Parathyroid adenoma (tissue), 2 donors: ENCODE results near the gene DLG2.

ENCODE experiments used
- H2AFZ ChIP-seq: fragments of 300-600 bp; sonication (generic); one replicate; pipeline ENCODE4 v1.7.0; 2017; ENCODE audit warnings: antibody characterized with exemption, mild to moderate bottlenecking
- H3K27ac ChIP-seq: fragments of 300-600 bp; sonication (generic); one replicate; pipeline ENCODE4 v1.7.0; 2017
- H3K27me3 ChIP-seq: fragments of 300-600 bp; sonication (generic); one replicate; pipeline ENCODE4 v1.7.0; 2017; ENCODE audit warnings: low read length; ENCODE audit not compliant: control insufficient read depth, insufficient read depth
- H3K36me3 ChIP-seq: fragments of 300-600 bp; sonication (generic); one replicate; pipeline ENCODE4 v1.7.0; 2017; ENCODE audit warnings: low read length; ENCODE audit not compliant: control insufficient read depth, insufficient read depth
- H3K4me1 ChIP-seq: fragments of 300-600 bp; sonication (generic); one replicate; pipeline ENCODE4 v1.7.0; 2017; ENCODE audit warnings: control low read depth
- H3K4me2 ChIP-seq: fragments of 300-600 bp; sonication (generic); one replicate; pipeline ENCODE4 v1.7.0; 2017; ENCODE audit warnings: low read length
- H3K4me3 ChIP-seq: fragments of 300-600 bp; sonication (generic); one replicate; pipeline ENCODE4 v1.7.0; 2017; ENCODE audit warnings: low read depth, low read length
- H3K79me2 ChIP-seq: fragments of 300-600 bp; sonication (generic); one replicate; pipeline ENCODE4 v1.7.0; 2017; ENCODE audit warnings: control low read depth
- H3K9ac ChIP-seq: fragments of 300-600 bp; sonication (generic); one replicate; pipeline ENCODE4 v1.7.0; 2017; ENCODE audit warnings: mild to moderate bottlenecking
- H3K9me3 ChIP-seq: fragments of 300-600 bp; sonication (generic); one replicate; pipeline ENCODE4 v1.7.0; 2017; ENCODE audit warnings: low read length; ENCODE audit not compliant: control insufficient read depth
- TF ChIP-seq, protein P1 (sequence below): fragments of 300-600 bp; sonication (generic); IDR thresholded peaks from one replicate; pipeline ENCODE4 v1.7.0; 2017; ENCODE audit warnings: antibody characterized with exemption, mild to moderate bottlenecking
- donor health status: primary hyperparathyroidism.

The DLG2 gene

DNA sequence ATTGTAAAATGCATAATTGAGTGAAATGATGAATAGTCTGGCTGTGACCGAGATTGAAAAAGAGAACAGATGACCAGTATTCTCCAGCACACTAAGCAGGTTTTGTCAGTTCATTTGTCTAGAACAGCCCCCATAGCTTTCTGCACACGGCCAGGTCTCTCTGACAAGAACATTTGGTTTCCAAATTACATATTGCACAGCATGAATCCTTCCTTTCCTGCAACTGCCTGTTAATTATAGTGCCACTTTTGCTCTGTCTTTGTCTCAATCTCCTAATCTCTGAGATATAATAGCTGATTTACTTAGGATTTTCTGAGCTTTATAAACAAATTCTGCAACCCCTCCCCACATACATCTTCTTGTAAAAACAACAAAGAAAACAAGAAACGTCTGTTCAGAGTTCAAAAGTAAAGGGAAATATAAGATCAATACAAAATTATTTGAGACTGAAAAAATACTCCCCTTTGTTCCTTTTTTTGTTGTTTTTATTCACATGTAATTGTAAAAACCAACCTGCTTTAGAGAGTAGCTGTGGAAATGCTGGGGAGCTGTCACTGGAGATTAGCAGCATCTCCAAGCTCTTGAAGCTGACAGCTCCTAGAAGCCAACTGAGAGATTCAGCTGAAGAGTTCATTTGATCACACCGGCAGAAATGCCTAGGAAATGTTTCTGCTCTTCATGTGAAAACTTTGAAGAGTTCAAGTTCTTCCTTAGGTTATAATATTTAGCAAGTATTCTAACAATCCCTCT is 998.1 kb downstream of the DLG2 start:
- Histone ChIP-seq H3K9me3 (no peaks in the 10 kb centered on the region), H3K4me1 (no peaks in the 10 kb centered on the region), H3K36me3 (no peaks in the 10 kb centered on the region), H3K27me3 (no peaks in the 10 kb centered on the region), H3K4me3 (no peak overlapping the region), H2AFZ (no peak overlapping the region), H3K9ac (no peak overlapping the region), H3K4me2 (no peak overlapping the region), H3K79me2 (no peaks in the 10 kb centered on the region), H3K27ac (no peak overlapping the region)
- TF ChIP-seq, protein P1, sequence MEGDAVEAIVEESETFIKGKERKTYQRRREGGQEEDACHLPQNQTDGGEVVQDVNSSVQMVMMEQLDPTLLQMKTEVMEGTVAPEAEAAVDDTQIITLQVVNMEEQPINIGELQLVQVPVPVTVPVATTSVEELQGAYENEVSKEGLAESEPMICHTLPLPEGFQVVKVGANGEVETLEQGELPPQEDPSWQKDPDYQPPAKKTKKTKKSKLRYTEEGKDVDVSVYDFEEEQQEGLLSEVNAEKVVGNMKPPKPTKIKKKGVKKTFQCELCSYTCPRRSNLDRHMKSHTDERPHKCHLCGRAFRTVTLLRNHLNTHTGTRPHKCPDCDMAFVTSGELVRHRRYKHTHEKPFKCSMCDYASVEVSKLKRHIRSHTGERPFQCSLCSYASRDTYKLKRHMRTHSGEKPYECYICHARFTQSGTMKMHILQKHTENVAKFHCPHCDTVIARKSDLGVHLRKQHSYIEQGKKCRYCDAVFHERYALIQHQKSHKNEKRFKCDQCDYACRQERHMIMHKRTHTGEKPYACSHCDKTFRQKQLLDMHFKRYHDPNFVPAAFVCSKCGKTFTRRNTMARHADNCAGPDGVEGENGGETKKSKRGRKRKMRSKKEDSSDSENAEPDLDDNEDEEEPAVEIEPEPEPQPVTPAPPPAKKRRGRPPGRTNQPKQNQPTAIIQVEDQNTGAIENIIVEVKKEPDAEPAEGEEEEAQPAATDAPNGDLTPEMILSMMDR = no peak

DNA sequence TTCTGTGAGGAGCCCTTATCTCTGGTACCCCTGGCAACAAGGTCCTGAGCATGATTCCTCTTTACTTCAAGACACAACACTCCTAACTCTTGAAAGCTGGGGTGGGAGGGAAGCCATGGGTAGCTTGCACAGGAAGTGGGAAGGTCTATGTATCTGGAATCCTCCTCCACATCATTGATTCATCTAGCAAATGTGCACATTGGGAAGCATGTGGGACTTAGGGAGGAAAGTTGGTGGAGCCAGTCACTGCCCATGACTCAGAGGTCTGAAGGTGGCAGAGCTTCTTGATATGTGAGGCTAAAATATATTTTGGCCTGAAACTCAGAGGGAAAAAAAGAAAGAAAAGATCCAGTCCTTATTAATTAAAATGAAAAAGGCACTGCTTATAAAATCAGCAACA is 1000.9 kb downstream of the DLG2 start:
- Histone ChIP-seq H3K9me3 (no peaks in the 10 kb centered on the region), H3K27ac (no peak overlapping the region), H3K4me1 (no peaks in the 10 kb centered on the region), H2AFZ (no peak overlapping the region), H3K4me2 (no peak overlapping the region), H3K36me3 (no peaks in the 10 kb centered on the region), H3K27me3 (no peaks in the 10 kb centered on the region), H3K4me3 (no peak overlapping the region), H3K79me2 (no peaks in the 10 kb centered on the region), H3K9ac (no peak overlapping the region)
- TF ChIP-seq, protein P1 = no peak

DNA sequence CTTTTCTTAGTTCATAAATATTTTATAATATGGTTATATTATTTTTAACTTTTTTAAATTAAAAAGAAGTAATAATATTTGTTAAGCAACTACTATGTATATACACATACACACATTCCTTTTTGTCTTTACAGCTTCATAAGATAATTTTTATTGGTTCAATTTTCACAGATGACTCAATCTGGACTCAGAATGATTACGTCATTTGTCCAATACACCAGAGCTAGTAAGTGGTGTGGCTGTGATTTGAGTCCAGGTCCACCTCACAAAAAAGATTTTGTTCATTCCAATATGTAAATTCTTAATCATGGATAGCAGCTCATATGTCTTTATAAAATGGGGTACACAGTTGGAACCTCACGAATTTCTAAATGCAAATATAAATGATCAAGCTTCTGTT is 1014.5 kb downstream of the DLG2 start:
- Histone ChIP-seq H3K36me3 (no peaks in the 10 kb centered on the region), H3K27ac (no peak overlapping the region), H3K4me2 (no peak overlapping the region), H3K4me3 (no peak overlapping the region), H3K9me3 (no peaks in the 10 kb centered on the region), H3K9ac (no peak overlapping the region), H3K4me1 (no peaks in the 10 kb centered on the region), H3K27me3 (no peaks in the 10 kb centered on the region), H3K79me2 (no peaks in the 10 kb centered on the region), H2AFZ (no peak overlapping the region)
- TF ChIP-seq, protein P1 = no peak

DNA sequence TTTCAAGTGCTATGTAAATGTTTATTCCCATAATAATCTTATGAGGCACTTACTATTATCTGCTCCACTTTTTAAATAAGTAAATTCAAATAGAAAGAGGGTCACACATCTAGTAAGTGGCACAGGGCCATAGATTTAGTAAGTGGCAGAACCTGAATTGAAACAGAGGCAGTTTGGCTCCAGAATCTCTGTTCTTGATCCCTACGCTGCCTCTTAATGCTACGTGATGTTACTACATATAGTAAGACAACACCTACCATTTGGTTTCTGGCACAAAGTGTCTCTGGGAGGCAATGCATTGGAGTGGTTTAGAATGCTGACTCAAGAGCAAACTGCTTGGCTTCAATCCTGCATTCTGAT is 1018.3 kb downstream of the DLG2 start:
- Histone ChIP-seq H3K9ac (no peak overlapping the region), H2AFZ (no peak overlapping the region), H3K27me3 (no peaks in the 10 kb centered on the region), H3K36me3 (no peaks in the 10 kb centered on the region), H3K27ac (no peak overlapping the region), H3K4me3 (no peak overlapping the region), H3K4me2 (no peak overlapping the region), H3K79me2 (no peaks in the 10 kb centered on the region), H3K9me3 (no peaks in the 10 kb centered on the region), H3K4me1 (no peaks in the 10 kb centered on the region)
- TF ChIP-seq, protein P1 = no peak
